ENCODE measurements around the gene IQCH.
"Not testable (repeated sequence)": the region's sequence is repeated elsewhere in the genome, so short reads cannot be mapped to it uniquely, and the experiment has no call there.

IQCH gene

DNA sequence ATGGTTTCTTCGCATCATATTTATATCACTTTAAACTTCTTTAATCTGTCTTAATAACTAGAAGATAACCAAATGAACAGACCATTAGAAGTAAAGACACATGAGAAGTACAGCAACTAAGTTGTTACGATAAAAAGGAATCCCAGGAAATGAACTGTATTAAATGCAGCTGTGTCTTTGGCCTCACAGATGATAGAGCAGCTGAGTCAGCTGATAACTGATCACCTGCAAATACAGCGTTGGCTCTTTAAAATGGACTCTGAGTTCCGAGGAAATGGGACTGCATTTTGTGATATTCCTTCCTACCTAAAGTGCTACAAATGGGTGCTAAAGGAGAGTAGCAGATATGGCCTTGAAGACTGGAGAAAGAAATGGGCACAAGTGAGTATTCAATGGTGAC, 145.3 kb downstream of the IQCH start:
- no peak for FAIRE-seq

DNA sequence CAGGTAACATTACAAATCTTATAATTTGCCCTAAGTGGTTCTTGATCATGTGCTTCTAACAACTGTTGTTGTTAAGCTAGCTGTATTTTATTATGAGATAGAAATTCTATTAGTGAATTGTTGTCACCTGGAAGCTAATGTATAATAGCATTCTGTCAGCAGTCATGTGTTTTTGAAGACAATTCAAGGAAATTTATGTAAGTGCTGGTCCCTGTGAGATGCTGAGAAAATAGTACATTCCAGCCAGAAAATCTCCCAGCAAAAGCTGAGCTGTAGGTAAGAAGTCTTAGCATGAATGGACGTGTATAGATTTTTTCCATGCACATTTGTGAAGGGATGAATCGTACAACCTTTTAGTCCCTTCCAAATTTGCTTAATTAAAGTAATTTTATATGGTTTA, 146.3 kb downstream of the IQCH start:
- no peak for FAIRE-seq

DNA sequence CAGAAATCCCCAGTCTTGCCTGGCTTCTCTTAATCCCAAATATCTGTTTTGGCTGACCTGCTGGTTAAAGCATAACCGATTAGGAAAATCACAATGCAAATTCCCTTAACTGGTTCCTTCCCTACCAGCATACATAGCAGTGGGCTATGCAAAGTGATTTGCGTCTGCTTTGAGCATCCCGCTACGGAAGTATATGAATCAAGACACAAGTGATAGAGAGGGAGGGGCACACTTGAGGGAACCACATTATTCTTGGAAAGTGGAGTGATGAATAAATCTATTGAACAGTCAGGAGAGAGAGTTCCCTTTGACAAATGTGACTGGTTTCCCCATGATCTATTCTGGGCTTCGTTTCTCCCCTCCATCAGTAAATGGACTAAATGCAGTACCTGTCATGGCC, 146.8 kb downstream of the IQCH start:
- no peak for FAIRE-seq

DNA sequence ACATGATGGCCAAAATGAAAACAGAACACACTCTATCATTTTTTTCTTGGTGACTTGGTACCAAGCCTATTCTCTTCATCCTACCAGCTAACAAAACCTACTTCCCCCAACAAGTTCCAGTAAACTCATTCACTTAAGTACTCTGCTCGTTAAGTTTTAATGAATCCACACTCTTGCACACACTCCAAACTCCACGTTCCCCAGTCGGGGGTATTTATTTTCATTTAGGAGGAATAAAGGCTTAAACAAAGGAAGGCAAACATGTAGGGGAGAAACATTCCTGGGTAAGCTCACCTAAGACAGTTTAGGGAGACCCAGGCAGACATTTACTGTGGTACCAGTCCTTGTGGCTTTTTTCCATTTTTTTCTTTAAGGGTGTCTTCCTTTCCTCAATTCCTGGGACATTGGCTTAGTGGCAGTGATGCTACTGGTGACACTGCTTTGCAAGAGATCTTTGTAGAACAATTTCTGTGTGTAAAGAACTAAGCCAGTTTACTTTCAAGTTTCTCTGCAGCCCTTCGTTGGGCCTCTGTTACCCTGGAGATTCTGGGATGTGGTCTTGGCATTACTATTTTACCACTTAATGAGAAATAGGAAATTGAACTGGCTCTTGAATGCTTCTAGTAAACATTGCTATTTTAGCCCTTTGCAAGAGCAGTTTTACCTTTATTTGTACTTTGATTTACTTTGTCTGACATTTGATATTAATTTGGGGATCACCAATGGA, 149.0 kb downstream of the IQCH start:
- FAIRE-seq: no peak

DNA sequence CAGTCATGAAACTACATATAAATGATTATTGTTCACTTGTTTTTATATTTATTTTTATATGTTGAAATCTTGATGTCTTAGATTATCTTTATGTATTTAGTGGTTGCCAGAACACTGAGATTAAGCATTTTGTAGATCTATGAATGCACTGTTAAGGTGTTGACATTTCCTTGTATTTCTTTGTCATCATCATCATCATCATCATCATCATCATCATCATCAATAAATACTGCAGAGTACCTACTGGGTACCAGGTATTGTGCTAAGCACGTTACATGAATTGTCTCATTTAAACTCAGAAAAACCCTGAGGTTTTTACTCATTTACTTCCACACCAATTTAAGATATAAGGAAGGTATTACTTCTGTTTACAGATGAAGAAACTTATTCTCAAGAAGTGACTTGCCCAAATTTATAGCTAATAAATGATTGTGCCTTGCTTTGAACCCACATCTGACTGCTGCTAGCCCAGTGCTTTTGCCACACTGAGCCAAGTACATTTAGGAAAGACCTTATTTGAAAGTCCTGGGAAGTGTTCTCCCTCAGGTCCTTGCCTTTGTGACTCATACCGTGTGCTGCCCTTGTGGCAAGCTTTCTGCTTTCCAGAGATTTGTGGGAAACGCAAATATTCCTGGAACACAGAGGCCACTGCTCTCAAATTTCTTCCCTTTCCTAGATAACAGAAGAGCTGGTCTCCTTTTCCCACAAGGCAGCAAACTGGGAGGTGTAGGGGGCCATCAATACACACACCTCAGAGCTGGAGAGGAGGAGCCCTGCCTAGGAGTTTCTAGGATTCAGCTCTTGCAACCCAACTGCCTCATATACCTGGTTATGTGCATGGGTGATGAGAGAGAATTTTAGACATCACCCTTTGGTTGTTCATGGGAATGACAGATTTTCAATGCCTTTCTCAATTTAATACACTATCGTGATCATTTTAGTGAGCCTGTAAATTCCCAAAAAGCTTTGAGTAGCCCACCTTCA, 150.9 kb downstream of the IQCH start:
- no peak for FAIRE-seq

DNA sequence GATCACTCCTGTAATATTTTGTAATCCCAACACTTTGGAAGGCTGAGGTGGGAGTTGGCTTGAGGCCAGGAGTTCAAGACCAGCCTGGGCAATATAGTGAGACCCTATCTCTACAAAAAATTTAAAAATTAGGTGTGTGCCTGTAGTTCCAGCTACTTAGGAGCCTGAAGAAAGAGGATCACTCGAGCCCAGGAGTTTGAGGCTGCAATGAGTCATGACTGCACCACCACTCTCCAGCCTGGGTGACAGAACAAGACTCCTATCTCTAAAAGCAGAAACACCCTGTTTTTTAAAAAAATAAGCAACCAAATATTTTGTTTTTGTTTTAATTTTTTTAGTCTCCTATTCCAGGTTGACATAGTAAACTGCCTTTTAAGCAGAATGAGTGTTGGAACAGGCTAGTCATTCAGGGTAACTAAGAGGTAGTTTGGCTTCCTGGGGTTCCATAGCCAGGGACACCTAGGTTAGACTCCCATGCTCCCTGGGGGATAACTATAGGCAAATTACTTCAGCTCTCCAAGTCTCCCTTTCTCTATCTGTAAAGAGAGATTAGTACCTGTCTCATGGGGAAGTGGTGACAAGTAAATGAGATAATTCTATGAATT, 151.8 kb downstream of the IQCH start:
- no peak for FAIRE-seq

DNA sequence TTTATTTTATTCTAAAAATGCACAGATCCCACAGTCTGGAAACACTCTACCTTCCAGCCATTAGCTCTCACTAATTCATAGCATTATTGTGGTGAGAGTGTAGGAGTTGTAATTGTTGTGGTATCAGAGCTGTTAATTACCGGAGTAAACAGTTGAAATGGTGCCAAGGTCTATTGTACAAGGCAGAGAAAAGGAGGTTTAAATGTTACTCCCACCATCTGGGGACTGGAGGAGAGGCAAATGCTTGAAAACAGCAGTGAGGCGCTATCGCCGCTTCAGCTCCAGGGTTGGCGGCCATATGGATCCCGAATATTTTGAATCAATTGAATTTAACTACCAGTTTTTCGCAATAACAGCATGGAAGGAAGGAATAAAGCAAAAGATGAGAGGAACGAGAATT, 153.2 kb downstream of the IQCH start:
- no peak for FAIRE-seq

DNA sequence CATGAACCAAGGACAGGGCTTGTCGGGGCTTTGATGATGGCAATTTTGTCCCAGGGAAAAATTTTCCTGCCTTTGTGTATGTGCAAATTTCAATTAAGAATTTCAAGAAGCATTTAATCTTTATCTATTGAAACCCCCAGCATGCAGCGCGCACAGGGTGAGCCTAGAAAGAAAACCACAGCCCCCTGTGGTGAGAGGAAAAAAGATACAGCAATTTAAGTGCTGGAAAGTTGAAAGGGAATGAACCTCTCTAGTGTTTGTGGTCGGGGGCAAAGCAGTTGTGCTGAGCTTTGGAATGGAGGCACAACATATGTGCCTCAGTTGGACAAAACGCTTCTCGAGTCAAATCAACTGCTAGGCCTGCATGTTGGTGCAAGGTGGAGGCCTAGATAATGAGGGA, 154.6 kb downstream of the IQCH start:
- no peak for FAIRE-seq

DNA sequence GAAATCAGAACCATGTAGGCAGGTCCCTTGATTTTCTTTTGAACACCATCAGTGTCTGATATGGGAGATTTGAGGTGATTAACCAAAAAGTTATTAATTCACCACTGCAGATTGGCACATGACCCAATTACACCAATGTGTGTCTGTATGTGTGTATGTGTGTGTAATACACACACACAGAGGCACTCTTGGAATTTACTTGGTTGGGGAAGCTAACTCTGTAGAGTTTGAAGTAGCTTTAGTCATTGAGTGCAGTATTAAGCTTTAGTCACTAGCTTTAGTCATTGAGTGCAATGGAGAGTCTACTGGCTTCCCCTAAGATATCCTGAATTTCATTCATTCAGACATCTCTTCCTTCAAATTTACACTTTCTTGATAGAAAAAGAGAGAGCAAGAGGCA, 156.9 kb downstream of the IQCH start:
- FAIRE-seq: no peak

DNA sequence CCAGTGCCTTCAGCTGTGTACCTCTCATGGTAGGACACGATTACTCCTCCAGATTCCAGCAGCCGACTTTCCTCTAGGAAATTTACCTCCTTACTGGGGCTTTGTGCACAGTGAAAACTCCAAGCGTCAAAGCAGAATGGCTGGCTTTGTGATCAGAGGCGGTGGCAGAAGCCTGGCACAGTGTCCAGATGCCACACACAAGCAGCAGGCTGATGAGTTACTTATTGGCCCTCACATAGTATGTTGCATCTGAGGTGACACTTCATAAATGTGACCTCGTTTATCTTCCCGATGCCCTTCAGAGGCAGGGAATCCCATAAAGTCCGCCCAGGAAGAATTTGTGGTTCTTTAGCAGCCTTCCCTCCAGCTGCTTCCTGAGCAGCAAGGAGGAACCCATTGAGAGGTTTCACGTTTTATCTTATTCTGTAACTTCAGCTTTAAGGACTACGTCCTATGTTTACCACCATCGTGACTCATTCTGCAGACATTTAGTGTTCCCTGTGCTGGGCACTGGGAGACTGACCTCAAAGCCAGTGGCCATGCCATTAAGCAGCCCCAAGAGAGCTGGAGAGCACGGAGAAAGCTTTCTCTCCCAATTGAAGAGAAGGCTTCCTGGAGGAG, 159.3 kb downstream of the IQCH start:
- no peak for FAIRE-seq

DNA sequence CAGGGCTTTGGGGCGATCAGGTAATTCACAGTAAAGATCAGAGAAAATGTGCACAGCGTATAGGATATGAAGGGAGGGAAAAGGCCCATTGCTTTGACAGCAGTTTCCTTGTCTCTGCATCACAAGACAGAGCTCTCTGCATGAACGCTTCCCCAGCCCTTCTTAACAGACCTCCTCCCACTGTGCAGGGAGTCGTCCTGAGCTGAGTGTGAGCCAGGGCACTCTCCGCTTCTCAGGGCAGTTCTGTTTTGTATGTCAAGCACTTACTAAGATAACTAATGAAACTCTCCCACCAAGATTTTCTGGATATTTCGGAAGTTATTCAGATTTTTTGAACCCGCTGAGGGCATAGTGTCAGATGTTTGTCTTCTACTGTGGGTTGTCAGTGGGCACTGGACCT, 160.6 kb downstream of the IQCH start:
- no peak for FAIRE-seq

DNA sequence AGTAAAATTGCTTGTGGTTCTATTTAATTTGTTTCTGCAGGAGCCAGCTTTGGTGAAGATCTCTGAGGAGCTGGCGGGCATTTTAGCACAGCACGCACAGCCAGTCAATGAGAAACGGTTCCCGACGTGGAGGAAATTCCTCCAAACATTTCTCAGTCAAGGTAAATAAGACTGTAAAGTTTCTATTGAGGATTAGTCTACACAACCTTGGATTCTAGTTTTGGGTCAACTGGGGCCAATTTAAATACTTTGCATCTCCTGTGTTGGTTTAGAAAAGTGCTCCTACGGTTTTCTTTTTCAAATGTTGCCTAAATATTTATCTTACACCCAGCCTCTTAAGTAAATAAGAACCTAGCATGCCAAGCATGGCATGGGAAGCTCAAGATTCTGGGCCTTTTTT, 162.3 kb downstream of the IQCH start:
- peak; percentile 19 for FAIRE-seq

DNA sequence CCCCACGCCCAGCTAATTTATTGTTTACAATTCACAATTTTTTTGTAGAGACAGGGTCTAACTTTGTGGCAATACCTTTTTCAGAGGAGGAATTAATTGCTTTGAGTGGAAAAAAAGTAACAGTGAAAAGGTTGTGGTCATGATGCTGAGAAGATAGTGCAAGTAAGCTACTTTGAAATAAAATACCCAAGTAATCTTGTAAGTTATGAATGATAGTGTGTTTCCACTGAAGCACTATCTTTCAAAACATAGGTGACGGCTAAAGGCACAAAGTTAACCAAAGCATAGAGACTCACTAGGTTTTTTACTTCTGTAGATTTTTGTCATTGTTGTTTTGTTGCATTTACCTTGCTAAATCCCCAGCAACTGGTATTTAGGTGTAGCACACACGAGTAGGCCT, 165.1 kb downstream of the IQCH start:
- no peak for FAIRE-seq

DNA sequence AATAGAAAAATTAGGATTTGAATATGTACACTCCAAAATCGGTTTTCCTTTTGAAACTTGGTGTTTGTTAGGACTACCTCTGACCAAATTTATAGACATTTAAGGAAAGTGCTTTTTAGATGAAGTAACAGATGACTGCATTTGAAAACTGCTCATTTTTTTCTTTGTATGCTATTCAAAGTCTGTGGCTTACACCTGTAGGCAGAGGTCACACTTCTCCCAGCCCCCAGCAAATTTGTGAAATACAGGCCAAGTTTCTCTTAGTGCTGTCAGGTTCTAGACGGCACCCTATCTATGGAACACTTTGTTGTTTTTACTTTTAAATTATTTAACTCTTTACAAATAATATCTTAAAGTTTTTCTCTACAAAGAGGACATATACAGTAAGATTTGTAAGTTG, 165.6 kb downstream of the IQCH start:
- FAIRE-seq: no peak

DNA sequence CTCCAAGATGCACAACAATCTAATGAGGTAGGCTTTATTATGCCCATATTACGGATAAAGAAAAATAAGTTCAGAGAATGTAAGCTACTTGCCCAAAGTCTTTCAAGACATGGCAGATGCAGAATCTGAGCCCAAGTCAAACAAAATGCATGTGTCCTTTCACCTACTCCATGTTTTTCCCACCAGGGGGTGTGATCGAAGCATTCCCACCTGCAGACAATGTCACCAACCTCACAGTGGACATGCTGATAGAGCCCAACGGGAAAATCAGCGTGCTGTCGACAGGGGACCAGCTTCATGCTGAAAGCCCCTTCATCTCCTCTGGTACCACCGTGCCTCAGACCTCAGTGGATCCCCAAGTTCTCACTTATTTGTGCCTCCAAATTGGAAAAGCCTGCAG, 166.5 kb downstream of the IQCH start:
- FAIRE-seq: no peak

DNA sequence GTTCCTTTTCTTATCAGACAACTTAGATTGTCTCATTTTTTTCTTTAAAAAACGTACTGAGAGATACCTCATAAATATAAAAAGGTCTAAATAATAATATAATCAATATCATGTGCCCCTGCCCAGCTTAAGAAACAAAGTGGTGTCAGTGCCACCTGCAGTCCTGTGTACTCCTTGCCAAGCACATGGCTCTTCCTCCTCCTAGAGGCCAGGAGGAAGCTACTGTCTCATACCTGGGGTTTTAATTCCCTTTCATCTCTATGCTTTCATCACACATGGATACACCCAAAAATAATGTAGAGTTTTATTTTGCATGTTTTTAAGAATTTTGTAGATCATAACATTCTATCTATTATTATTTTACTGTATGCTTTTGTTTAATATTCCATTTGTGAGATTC, 167.7 kb downstream of the IQCH start:
- no peak for FAIRE-seq

DNA sequence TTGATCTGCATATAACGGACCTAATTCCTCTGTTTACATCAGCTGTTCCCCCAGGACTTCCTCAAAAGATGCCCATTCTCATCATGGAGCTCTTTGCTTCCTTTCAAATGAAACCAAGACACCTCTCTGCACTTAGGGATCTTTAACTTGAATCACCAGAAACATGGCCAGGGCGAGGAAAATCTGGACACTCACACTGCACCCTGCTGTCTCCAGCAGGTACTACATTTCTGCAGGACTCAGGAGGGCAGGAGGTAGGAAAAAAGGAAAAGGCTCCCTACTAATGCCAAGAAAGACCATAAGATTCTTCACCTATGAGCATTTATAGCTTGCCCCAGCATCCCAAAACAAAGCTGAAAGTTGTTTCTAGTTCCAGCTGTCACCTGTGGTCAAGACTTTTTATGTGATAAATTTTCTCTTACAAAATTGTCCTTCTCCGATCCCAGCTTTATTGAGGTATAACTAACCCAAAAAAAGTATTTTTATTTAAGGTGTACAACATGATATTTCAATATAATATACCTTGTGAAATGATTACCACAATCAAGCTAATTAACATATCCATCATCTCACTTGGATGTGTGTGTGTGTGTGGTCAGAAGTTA, 179.0 kb downstream of the IQCH start:
- FAIRE-seq: peak; percentile 48

DNA sequence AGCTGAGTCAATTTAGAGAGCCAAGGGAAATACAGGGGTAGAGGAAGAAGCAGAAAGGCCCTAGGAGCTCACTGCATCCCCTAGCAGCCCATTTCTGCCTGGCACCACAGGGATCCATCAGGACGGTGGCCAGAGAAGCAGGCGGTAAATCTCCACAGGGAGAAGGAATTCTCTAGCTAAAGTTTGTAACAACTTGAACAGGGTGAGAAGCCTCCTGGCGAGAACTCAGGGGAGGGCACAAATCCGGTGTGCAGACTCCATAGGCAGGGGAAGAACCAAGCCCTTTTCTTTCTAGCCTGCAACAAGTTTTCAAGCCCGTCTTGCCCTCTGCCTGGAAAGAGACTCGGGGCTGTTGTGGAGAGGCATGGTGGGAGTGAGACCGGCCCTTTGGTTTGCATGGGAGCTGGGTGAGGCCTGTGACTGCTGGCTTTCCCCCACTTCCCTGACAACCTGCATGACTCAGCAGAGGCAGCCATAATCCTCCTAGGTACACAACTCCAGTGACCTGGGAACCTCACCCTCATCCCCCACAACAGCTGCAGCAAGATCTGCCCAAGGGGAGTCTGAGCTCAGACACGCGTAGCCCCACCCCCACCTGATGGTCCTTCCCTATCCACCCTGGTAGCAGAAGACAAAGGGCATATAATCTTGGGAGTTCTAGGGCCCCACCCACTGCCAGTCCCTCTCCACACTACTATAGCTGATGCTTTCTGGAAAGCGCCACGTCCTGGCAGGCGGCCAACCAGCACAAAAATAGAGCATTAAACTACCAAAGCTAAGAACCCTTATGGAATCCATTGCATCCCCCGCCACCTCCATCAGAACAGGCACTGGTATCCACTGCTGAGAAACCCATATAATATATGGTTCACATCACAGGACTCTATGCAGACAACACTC, 182.0 kb downstream of the IQCH start:
- not testable (repeated sequence) for FAIRE-seq

DNA sequence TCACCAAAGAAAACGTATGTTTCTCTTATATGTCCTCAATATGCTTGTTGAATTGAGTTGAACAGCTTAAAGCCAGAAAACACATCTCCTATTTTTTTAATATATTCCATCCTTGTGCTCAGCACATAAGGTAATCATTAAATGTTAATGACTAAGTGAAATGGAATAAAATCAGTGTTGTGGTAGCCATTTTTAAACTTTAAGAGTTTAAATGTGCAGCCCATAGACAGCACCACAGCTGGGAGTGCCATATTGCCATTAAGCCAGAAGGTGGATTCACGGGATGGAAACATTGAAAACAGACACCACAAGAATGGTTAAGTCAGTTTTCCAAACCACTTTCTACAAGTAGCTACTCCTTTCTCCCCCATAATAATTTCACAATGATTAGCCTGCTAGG, 189.5 kb downstream of the IQCH start:
- no peak for FAIRE-seq

DNA sequence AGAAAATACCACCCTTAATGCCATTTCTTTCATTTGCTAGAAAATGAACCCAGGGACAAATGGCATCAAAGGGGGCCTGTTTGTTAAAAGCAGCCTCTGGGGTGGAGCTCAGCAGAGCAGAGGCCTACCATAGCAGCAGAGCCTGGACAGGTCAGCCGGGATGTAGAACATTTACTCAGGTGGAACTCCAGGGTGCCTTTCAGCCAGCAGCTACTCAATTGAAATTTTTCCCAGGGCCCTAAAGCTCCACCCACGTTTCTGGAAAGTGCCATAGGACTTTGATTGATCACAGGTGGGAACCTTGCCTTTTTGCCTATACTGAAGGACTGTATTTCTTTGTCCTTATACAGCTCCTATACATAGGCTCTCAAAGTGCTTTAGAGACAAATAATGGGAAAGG, 191.9 kb downstream of the IQCH start:
- FAIRE-seq: no peak

DNA sequence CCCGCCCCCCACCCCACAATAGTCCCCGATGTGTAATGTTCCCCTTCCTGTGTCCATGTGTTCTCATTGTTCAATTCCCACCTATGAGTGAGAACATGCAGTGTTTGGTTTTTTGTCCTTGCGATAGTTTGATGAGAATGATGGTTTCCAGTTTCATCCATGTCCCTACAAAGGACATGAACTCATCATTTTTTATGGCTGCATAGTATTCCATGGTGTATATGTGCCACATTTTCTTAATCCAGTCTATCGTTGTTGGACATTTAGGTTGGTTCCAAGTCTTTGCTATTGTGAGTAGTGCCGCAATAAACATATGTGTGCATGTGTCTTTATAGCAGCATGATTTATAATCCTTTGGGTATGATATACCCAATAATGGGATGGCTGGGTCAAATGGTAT, 193.8 kb downstream of the IQCH start:
- FAIRE-seq: not testable (repeated sequence)

DNA sequence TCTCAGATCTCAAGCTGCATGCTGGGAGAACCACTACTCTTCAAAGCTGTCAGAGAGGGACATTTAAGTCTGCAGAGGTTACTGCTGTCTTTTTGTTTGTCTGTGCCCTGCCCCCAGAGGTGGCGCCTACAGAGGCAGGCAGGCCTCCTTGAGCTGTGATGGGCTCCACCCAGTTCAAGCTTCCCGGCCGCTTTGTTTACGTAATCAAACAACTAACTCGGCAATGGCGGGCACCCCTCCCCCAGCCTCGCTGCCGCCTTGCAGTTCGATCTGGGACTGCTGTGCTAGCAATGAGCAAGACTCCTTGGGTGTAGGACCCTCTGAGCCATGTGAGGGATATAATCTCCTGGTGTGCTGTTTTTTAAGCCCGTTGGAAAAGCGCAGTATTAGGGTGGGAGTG, 199.1 kb downstream of the IQCH start:
- not testable (repeated sequence) for FAIRE-seq
